ENCODE measurements around the gene FAAP20. TPM values are rescaled to one million over a fixed set of nuclear protein-coding genes. Genes with fewer than 3 reads are reported as not detected.

Gene FAAP20
- total and polyA plus RNA-seq, 2 experiments from 2014 or later, result 130 to 188 TPM

DNA sequence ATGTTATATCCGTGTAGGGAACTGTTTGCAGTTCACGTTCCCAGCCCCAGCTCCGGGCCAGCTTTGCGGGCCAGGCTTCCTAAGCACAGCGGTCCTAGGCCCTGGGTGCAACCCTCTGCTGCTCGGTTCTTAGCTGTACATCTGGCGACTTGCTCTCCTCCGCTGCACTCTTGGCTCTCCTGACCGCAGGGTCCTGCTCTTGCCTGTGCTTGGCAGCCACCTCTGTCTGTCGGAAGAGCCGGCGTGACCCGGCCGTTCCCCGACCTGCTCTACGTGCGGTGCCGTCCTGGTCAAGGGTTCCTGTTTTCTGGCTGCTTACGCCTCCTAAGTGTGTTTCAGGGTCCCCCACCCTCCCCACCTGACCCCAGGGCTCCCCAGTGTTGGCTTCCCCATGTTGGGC is 36.7 kb downstream of the FAAP20 start:
- H3K9me3 ChIP-seq (ENCODE audit: low read depth), result no peaks in the 10 kb centered on the region
- DNase-seq (ENCODE audit: low read depth in 1 of 2, low spot score in 1 of 2), result no peak
- H3K36me3 ChIP-seq, result no peaks in the 10 kb centered on the region
- TF ChIP-seq, protein P1, sequence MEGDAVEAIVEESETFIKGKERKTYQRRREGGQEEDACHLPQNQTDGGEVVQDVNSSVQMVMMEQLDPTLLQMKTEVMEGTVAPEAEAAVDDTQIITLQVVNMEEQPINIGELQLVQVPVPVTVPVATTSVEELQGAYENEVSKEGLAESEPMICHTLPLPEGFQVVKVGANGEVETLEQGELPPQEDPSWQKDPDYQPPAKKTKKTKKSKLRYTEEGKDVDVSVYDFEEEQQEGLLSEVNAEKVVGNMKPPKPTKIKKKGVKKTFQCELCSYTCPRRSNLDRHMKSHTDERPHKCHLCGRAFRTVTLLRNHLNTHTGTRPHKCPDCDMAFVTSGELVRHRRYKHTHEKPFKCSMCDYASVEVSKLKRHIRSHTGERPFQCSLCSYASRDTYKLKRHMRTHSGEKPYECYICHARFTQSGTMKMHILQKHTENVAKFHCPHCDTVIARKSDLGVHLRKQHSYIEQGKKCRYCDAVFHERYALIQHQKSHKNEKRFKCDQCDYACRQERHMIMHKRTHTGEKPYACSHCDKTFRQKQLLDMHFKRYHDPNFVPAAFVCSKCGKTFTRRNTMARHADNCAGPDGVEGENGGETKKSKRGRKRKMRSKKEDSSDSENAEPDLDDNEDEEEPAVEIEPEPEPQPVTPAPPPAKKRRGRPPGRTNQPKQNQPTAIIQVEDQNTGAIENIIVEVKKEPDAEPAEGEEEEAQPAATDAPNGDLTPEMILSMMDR (IDR thresholded peaks at IDR 0.05; ENCODE audit: low read depth, low read length), result no peak
- H3K27me3 ChIP-seq, result no peaks in the 10 kb centered on the region
- H3K27ac ChIP-seq, result no peak overlapping the region
- H3K4me3 ChIP-seq, result no peak overlapping the region
- H3K4me1 ChIP-seq (ENCODE audit: low read depth), result peaks cover 17% of the 10 kb centered on the region

DNA sequence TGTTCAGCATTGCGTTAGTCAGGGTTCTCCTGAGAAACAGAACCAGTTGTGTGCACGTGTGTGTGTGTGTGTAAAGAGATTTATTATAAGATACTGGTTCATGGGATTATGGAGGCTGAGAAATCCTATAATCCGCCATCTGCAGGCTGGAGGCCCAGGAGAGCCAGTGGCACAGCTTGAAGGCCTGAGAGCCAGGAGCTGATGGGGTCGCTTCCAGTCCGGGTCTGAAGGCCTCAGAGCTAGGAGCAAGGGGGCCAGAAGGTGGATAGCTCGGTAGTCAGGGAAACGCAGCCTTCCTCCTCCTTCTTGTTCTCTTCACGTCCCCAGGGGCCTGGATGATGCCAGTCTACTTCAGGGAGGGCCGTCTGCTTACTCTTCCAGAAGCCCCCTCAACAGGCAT is 37.7 kb downstream of the FAAP20 start:
- H3K27ac ChIP-seq, result no peak overlapping the region

DNA sequence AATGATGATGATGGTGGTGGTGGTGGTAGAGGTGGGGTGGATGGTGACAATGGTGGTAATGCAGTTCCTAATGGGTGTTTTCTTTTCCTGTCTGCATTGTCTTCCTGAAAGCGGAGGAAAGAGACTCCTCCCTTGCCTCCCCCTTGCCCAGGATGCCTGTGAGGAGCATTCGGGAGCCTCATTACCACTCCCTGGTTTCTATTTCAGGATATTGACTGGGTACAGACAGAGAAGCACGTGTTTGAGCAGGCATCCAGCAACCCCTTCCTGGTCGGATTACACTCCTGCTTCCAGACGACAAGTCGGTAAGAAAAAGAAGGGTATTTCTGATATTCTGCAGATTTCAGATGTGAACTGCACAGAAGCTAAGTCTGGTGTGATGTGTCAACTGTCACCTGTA is 38.8 kb downstream of the FAAP20 start:
- H3K27me3 ChIP-seq, result no peaks in the 10 kb centered on the region
- H3K27ac ChIP-seq, result no peak overlapping the region

More for the DNA sequence above, 37.7 kb downstream of the FAAP20 start:
- Histone ChIP-seq H3K4me1 (ENCODE audit: low read depth) (peaks cover 17% of the 10 kb centered on the region), H3K27me3 (no peaks in the 10 kb centered on the region), H3K36me3 (no peaks in the 10 kb centered on the region), H3K9me3 (ENCODE audit: low read depth) (no peaks in the 10 kb centered on the region), H3K4me3 (no peak overlapping the region)
- no peak for DNase-seq (ENCODE audit: low read depth in 1 of 2, low spot score in 1 of 2)
- TF ChIP-seq, protein P1 (IDR thresholded peaks at IDR 0.05; ENCODE audit: low read depth, low read length), result no peak

DNA sequence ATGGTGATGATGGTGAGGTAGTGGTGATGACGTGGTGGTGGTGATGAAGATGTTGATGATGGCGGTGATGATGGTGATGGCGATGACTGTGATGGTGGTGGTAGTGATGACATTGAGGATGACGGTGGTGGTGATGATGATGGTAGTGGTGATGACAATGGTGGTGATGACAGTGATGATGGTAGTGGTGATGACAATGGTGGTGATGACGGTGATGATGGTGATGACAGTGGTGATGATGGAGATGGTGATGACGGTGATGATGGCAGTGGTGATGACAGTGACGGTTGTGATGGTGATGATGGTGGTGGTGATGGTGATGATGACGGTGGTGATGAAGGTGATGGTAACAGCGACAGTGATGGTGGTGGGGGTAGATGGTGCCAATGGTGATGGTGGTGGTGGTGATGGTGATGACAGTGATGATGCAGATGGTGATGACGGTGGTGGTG is 39.4 kb downstream of the FAAP20 start:
- H3K36me3 ChIP-seq, result no peaks in the 10 kb centered on the region
- TF ChIP-seq, protein P1 (IDR thresholded peaks at IDR 0.05; ENCODE audit: low read depth, low read length), result no peak
- H3K27me3 ChIP-seq, result no peaks in the 10 kb centered on the region
- H3K4me3 ChIP-seq, result no peak overlapping the region
- peaks cover 7% of the 10 kb centered on the region for H3K4me1 ChIP-seq (ENCODE audit: low read depth)
- H3K27ac ChIP-seq, result no peak overlapping the region
- no peak for DNase-seq (ENCODE audit: low read depth in 1 of 2, low spot score in 1 of 2)
- H3K9me3 ChIP-seq (ENCODE audit: low read depth), result no peaks in the 10 kb centered on the region

More for the DNA sequence above, 38.8 kb downstream of the FAAP20 start:
- Histone ChIP-seq H3K9me3 (ENCODE audit: low read depth) (no peaks in the 10 kb centered on the region), H3K4me3 (no peak overlapping the region), H3K4me1 (ENCODE audit: low read depth) (peaks cover 13% of the 10 kb centered on the region), H3K36me3 (no peaks in the 10 kb centered on the region)
- DNase-seq (ENCODE audit: low read depth in 1 of 2, low spot score in 1 of 2), result no peak
- TF ChIP-seq, protein P1 (IDR thresholded peaks at IDR 0.05; ENCODE audit: low read depth, low read length), result no peak

DNA sequence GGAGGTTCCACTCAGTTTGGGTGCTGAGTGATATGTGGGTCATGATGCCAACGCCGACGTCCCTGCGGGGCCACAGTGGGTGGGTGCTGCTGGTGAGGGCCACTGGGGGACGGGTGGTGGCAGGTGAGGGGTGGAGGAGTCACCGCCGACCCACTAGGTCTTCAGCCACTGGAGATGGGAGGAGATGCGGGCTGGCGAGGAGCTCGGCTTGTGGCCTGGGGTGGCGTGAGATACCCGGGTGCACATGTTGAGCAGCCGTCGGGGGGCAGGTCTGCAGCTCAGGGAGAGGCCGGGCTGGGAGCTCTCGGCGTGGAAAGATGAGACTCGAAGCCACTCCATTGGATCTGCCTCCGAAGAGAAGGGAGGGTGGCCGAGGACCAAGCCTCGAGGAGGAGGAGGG is 40.5 kb downstream of the FAAP20 start:
- H3K9me3 ChIP-seq (ENCODE audit: low read depth), result no peaks in the 10 kb centered on the region
- no peaks in the 10 kb centered on the region for H3K27me3 ChIP-seq
- no peaks in the 10 kb centered on the region for H3K36me3 ChIP-seq
- H3K4me3 ChIP-seq, result no peak overlapping the region
- DNase-seq (ENCODE audit: low read depth in 1 of 2, low spot score in 1 of 2), result no peak
- H3K4me1 ChIP-seq (ENCODE audit: low read depth), result no peaks in the 10 kb centered on the region
- TF ChIP-seq, protein P1 (IDR thresholded peaks at IDR 0.05; ENCODE audit: low read depth, low read length), result no peak
- no peak overlapping the region for H3K27ac ChIP-seq

DNA sequence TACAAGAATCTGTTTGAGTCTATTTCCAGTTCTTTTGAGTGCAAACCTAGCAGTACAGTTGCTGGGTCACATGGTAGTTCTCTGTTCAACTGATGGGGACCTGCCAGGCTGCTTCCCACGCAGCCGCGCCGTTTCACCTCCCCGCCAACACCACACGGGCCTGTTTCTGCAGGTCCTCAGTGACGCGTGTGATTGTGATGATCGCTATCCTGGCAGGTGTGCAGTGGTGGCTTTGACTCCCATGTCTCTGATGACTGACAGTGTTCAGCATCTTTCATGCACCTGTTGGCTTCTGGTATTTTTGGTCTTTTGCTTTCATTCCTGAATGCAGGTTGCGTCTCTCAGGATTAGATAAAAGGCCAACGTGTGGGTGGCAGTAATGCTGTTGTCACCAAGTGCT is 41.6 kb downstream of the FAAP20 start:
- no peaks in the 10 kb centered on the region for H3K4me1 ChIP-seq (ENCODE audit: low read depth)
- H3K27ac ChIP-seq, result no peak overlapping the region
- no peak overlapping the region for H3K4me3 ChIP-seq
- no peaks in the 10 kb centered on the region for H3K27me3 ChIP-seq
- DNase-seq (ENCODE audit: low read depth in 1 of 2, low spot score in 1 of 2), result no peak
- TF ChIP-seq, protein P1 (IDR thresholded peaks at IDR 0.05; ENCODE audit: low read depth, low read length), result no peak
- H3K9me3 ChIP-seq (ENCODE audit: low read depth), result no peaks in the 10 kb centered on the region
- H3K36me3 ChIP-seq, result no peaks in the 10 kb centered on the region

Data from cardiac muscle cell (in vitro differentiated cells and primary cell).